ENCODE measurements around the gene FBXO11. TPM values are rescaled to one million over a fixed set of nuclear protein-coding genes. Genes with fewer than 3 reads are reported as not detected.

The FBXO11 gene
- total RNA-seq, 2 donors from 2014 or later, result 53.8 to 99.8 TPM

GRCh38 chr2:47896450-47896968, 9.8 kb downstream of the FBXO11 start:
- no peak for ATAC-seq (ENCODE audit: insufficient number of reproducible peaks, low FRiP score, low read depth)
- Histone ChIP-seq H3K27me3 (replicated peaks; ENCODE audit: insufficient read depth) (no peaks in the 10 kb centered on the region), H3K36me3 (no peaks in the 10 kb centered on the region), H3K9me3 (no peaks in the 10 kb centered on the region), H3K27ac (no peak overlapping the region), H3K4me3 (no peak overlapping the region), H3K4me1 (ENCODE audit: control insufficient read depth in 1 of 2, low read depth in 2 of 2) (peaks cover 48 to 76% of the 10 kb centered on the region in 2 donors)
- DNase-seq (ENCODE audit: low spot score), result no peak
- no peak for TF ChIP-seq CTCF (IDR thresholded peaks at IDR 0.05)

- DNase-seq (ENCODE audit: low spot score) (no peak), ATAC-seq (ENCODE audit: insufficient number of reproducible peaks, low FRiP score, low read depth) (no peak)
- no peaks in the 10 kb centered on the region for H3K36me3 ChIP-seq
- no peaks in the 10 kb centered on the region for H3K27me3 ChIP-seq (replicated peaks; ENCODE audit: insufficient read depth)
- peaks cover 41 to 79% of the 10 kb centered on the region in 2 donors for H3K4me1 ChIP-seq (ENCODE audit: control insufficient read depth in 1 of 2, low read depth in 2 of 2)
- no peak overlapping the region for H3K27ac ChIP-seq
- no peaks in the 10 kb centered on the region for H3K9me3 ChIP-seq
- TF ChIP-seq CTCF (IDR thresholded peaks at IDR 0.05), result no peak
- H3K4me3 ChIP-seq, result no peak overlapping the region
Observed at GRCh38 chr2:47893771-47894170, 12.5 kb downstream of the FBXO11 start.

GRCh38 chr2:47892338-47892730, 14.0 kb downstream of the FBXO11 start:
- DNase-seq (ENCODE audit: low spot score), result no peak
- H3K4me1 ChIP-seq (ENCODE audit: control insufficient read depth in 1 of 2, low read depth in 2 of 2), result peaks cover 29 to 72% of the 10 kb centered on the region in 2 donors
- no peak for TF ChIP-seq CTCF (IDR thresholded peaks at IDR 0.05)
- H3K27ac ChIP-seq, result no peak overlapping the region
- H3K9me3 ChIP-seq, result no peaks in the 10 kb centered on the region
- no peak overlapping the region for H3K4me3 ChIP-seq
- no peak for ATAC-seq (ENCODE audit: insufficient number of reproducible peaks, low FRiP score, low read depth)
- no peaks in the 10 kb centered on the region for H3K36me3 ChIP-seq
- H3K27me3 ChIP-seq (replicated peaks; ENCODE audit: insufficient read depth), result no peaks in the 10 kb centered on the region

GRCh38 chr2:47891369-47892337, 14.6 kb downstream of the FBXO11 start:
- Histone ChIP-seq H3K9me3 (no peaks in the 10 kb centered on the region), H3K4me3 (no peak overlapping the region), H3K4me1 (ENCODE audit: control insufficient read depth in 1 of 2, low read depth in 2 of 2) (peaks cover 25 to 65% of the 10 kb centered on the region in 2 donors), H3K36me3 (no peaks in the 10 kb centered on the region), H3K27me3 (replicated peaks; ENCODE audit: insufficient read depth) (no peaks in the 10 kb centered on the region), H3K27ac (no peak overlapping the region)
- TF ChIP-seq CTCF (IDR thresholded peaks at IDR 0.05), result no peak
- ATAC-seq (ENCODE audit: insufficient number of reproducible peaks, low FRiP score, low read depth), result no peak
- no peak for DNase-seq (ENCODE audit: low spot score)

GRCh38 chr2:47890711-47891368, 15.5 kb downstream of the FBXO11 start:
- Histone ChIP-seq H3K27me3 (replicated peaks; ENCODE audit: insufficient read depth) (no peaks in the 10 kb centered on the region), H3K4me3 (no peak overlapping the region), H3K36me3 (no peaks in the 10 kb centered on the region), H3K4me1 (ENCODE audit: control insufficient read depth in 1 of 2, low read depth in 2 of 2) (peaks cover 21 to 57% of the 10 kb centered on the region in 2 donors), H3K9me3 (no peaks in the 10 kb centered on the region), H3K27ac (no peak overlapping the region)
- ATAC-seq (ENCODE audit: insufficient number of reproducible peaks, low FRiP score, low read depth) (no peak), DNase-seq (ENCODE audit: low spot score) (no peak)
- no peak for TF ChIP-seq CTCF (IDR thresholded peaks at IDR 0.05)

Data from thoracic aorta (tissue), 2 donors.